ENCODE data around the gene DNAH11.
A peak's percentile ranks its signal among the peaks of the same experiment; 100 is the strongest.

DNA sequence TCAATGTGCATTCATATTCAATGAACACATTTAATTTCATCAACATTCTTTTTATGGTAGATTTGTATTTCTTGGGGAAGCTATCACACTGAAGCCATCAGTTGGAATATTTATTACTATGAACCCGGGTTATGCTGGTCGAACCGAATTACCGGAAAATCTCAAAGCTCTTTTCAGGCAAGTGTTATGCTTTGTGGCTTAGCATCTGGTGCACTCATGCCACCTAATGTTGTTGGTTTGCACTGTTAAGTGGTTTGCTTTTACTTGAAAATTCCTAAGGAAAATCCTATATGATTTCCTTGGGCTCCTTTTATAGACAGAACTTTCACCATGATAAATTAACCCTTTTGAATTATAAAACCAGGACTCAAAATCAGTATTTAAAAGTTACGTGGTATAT lies 147.9 kb downstream of the DNAH11 start:
- TF ChIP-seq, protein P1, sequence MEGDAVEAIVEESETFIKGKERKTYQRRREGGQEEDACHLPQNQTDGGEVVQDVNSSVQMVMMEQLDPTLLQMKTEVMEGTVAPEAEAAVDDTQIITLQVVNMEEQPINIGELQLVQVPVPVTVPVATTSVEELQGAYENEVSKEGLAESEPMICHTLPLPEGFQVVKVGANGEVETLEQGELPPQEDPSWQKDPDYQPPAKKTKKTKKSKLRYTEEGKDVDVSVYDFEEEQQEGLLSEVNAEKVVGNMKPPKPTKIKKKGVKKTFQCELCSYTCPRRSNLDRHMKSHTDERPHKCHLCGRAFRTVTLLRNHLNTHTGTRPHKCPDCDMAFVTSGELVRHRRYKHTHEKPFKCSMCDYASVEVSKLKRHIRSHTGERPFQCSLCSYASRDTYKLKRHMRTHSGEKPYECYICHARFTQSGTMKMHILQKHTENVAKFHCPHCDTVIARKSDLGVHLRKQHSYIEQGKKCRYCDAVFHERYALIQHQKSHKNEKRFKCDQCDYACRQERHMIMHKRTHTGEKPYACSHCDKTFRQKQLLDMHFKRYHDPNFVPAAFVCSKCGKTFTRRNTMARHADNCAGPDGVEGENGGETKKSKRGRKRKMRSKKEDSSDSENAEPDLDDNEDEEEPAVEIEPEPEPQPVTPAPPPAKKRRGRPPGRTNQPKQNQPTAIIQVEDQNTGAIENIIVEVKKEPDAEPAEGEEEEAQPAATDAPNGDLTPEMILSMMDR (conservative IDR thresholded peaks at IDR 0.05; ENCODE audit: low read depth, low read length), result 0 out of 2 replicates have a peak, but pooled peaks have one; percentile 16
- TF ChIP-seq EZH2 (IDR thresholded peaks at IDR 0.05; ENCODE audit: low read length, unreplicated experiment), result no peak
- no peak for TF ChIP-seq EZH2phosphoT487 (IDR thresholded peaks at IDR 0.05; ENCODE audit: borderline replicate concordance, low read length)

Data from PC-3 (cell line).